HG02610 (cell line): ENCODE data around the gene ADGB.

ENCODE experiments used
- ATAC-seq: cut with Tn5 transposase; IDR thresholded peaks from one replicate; pipeline ENCODE4 v1.9.1; 2021; ENCODE audit warnings: mild to moderate bottlenecking, moderate library complexity; ENCODE audit not compliant: unreplicated experiment

Gene ADGB

GRCh38 chr6:146859795-146860495, 261.2 kb downstream of the ADGB start:
- ATAC-seq, result no peak

GRCh38 chr6:146860583-146860982, 261.8 kb downstream of the ADGB start:
- ATAC-seq, result no peak

- ATAC-seq, result no peak
Measured at GRCh38 chr6:146861029-146861563, 262.3 kb downstream of the ADGB start.

GRCh38 chr6:146861716-146862115, 262.9 kb downstream of the ADGB start:
- no peak for ATAC-seq

- ATAC-seq, result no peak
Measured at GRCh38 chr6:146862508-146862919, 263.7 kb downstream of the ADGB start.

- no peak for ATAC-seq
Measured at GRCh38 chr6:146864300-146864699, 265.5 kb downstream of the ADGB start.

GRCh38 chr6:146864885-146865284, 266.1 kb downstream of the ADGB start:
- no peak for ATAC-seq
